NCI-H1436 treated with DMSO at 0.1 percent for 48 hours (cell line): ENCODE data around the gene MMP2.

Experiments
- DNase-seq: peaks from one replicate; lab custom pipeline; 2025; lab: John Stamatoyannopoulos, UW

MMP2 gene

GRCh38 chr16:55494994-55495421, 16.0 kb downstream of the MMP2 start:
- no peak for DNase-seq

GRCh38 chr16:55495616-55496289, 16.8 kb downstream of the MMP2 start:
- no peak for DNase-seq

- no peak for DNase-seq
Measured at GRCh38 chr16:55496509-55497145, 17.6 kb downstream of the MMP2 start.

GRCh38 chr16:55497558-55497957, 18.6 kb downstream of the MMP2 start:
- no peak for DNase-seq

- no peak for DNase-seq
Measured at GRCh38 chr16:55498101-55498500, 19.1 kb downstream of the MMP2 start.

- no peak for DNase-seq
Measured at GRCh38 chr16:55499281-55499680, 20.3 kb downstream of the MMP2 start.

GRCh38 chr16:55499951-55500529, 21.0 kb downstream of the MMP2 start:
- DNase-seq: no peak

- DNase-seq: no peak
Measured at GRCh38 chr16:55500530-55501011, 21.6 kb downstream of the MMP2 start.

GRCh38 chr16:55501549-55502322, 22.7 kb downstream of the MMP2 start:
- DNase-seq: no peak

GRCh38 chr16:55502801-55503366, 23.9 kb downstream of the MMP2 start:
- DNase-seq: no peak

GRCh38 chr16:55503726-55504550, 24.9 kb downstream of the MMP2 start:
- DNase-seq: no peak

- DNase-seq: no peak
Measured at GRCh38 chr16:55505333-55506015, 26.5 kb downstream of the MMP2 start.

GRCh38 chr16:55506083-55506482, 27.1 kb downstream of the MMP2 start:
- DNase-seq: no peak

GRCh38 chr16:55506708-55507107, 27.7 kb downstream of the MMP2 start:
- DNase-seq: no peak

- DNase-seq: no peak
Measured at GRCh38 chr16:55508271-55508921, 29.4 kb downstream of the MMP2 start.

GRCh38 chr16:55508941-55509931, 30.2 kb downstream of the MMP2 start, which contains the start of gene LPCAT2:
TSS of gene LPCAT2 (plus strand) at chr16:55509072. CDS start at chr16:55509182, 110 bp downstream.
- no peak for DNase-seq

- DNase-seq: no peak
Measured at GRCh38 chr16:55510185-55510805, 31.3 kb downstream of the MMP2 start.

GRCh38 chr16:55512941-55513340, 33.9 kb downstream of the MMP2 start:
- no peak for DNase-seq
